Right lobe of liver (tissue), 6 donors: Measurements from ENCODE around the gene MRAP2. TPM values are rescaled to one million over a fixed set of nuclear protein-coding genes. Genes with fewer than 3 reads are reported as not detected.
"Not testable (repeated sequence)": the region's sequence is repeated elsewhere in the genome, so short reads cannot be mapped to it uniquely, and the experiment has no call there.

Source experiments
- ATAC-seq, 4 donors: fragments of 200-7000 bp; cut with Tn5 transposase; one replicate each; pipeline ENCODE4 v1.9.1; 2020; ENCODE audit warnings: mild to moderate bottlenecking in 4 of 4, moderate library complexity in 4 of 4
- DNase-seq, 3 donors: peaks; one replicate each; pipeline ENCODE4 v3.0.0-alpha.2; 2020
- H3K27ac ChIP-seq, 3 donors: fragments of 200-600 bp; one replicate each; pipeline ENCODE4 v1.8.0; 2022
- H3K27me3 ChIP-seq, 2 donors: fragments of 200-600 bp; one replicate each; pipeline ENCODE4 v1.8.0; 2022
- H3K36me3 ChIP-seq, 4 donors: fragments of 200-600 bp; sonication (generic) in 1 of 4; one replicate each; pipeline versions ENCODE4 v1.5.1 to v1.8.0; 2017 to 2022; ENCODE audit warnings: control low read depth in 1 of 4
- H3K4me1 ChIP-seq, 4 donors: fragments of 200-600 bp; sonication (generic) in 1 of 4; one replicate each; pipeline versions ENCODE4 v1.5.1 to v1.8.0; 2017 to 2022; ENCODE audit warnings: control low read depth in 1 of 4
- H3K4me3 ChIP-seq, 3 donors: fragments of 200-600 bp; one replicate each; pipeline ENCODE4 v1.8.0; 2022
- H3K9me3 ChIP-seq, 4 donors: fragments of 200-600 bp; sonication (generic) in 1 of 4; one replicate each; pipeline versions ENCODE4 v1.5.1 to v1.8.0; 2017 to 2022; ENCODE audit warnings: control low read depth in 1 of 4
- CTCF ChIP-seq, 4 donors: fragments of 200-600 bp in 3 of 4; fragments of 450-650 bp in 1 of 4; IDR thresholded peaks; one replicate each; pipeline versions ENCODE4 v1.5.1 to v1.8.0; 2016 to 2022; ENCODE audit warnings: antibody characterized with exemption in 4 of 4, mild to moderate bottlenecking in 2 of 4
- POLR2A ChIP-seq: fragments of 450-650 bp; IDR thresholded peaks from one replicate; pipeline ENCODE4 v1.6.1; 2017; ENCODE audit warnings: antibody characterized with exemption, mild to moderate bottlenecking
- WGBS: methylation state at CpG from one replicate; pipeline ENCODE4 v1.1.6; 2018; ENCODE audit warnings: low coverage, low lambda C conversion rate; ENCODE audit not compliant: insufficient coverage; ENCODE audit errors: missing lambda C conversion rate; 5-methylcytosine and 5-hydroxymethylcytosine counted together
- intact Hi-C, 2 donors: fragments of 100-400 bp; cut with DNase I; formaldehyde crosslinking; loops; one replicate each; pipeline versions ENCODE4 v1.11.2 to v1.14.1; 2022
- total RNA-seq, 6 experiments: library from RNA; depleted of rRNA in 2 of 6; stranded (reverse); fragments of >200 nt in 2 of 6; fragmentation: NEBNext Ultra II Directional in 3 of 6; extraction: Animal tissue kit (Norgen Biotek cat#: 25700) in 3 of 6; gene quantifications; one replicate each; pipeline versions ENCODE4 v1.1.0 to v1.2.4, GENCODE V29; 2016 to 2023
- donor health status: DM: no; HTN: yes; CAD: no.
- donor health status: DM: no; HTN: no; CAD: no.
- donor health status: DM: no; HTN: no; CAD: no.
- donor health status: DM: no; HTN: yes; CAD: no.
- donor health status: DM: no; HTN: yes; CAD: no.

The MRAP2 gene
- total RNA-seq, 6 experiments from 2014 or later: 0.12 to 0.35 (median 0.12) TPM; not detected in 3

- intact Hi-C loops: no loop called here
- H3K27ac ChIP-seq: no peak overlapping the region
- DNase-seq (no peak), ATAC-seq (no peak)
- no peak overlapping the region for H3K4me3 ChIP-seq
- no peaks in the 10 kb centered on the region for H3K36me3 ChIP-seq
- H3K4me1 ChIP-seq: no peaks in the 10 kb centered on the region
- WGBS: 44% methylated on average over 1 of the region's 2 CpGs
- no peaks in the 10 kb centered on the region for H3K27me3 ChIP-seq
- TF ChIP-seq POLR2A: no peak
- TF ChIP-seq CTCF (IDR thresholded peaks at IDR 0.05): no peak
- no peaks in the 10 kb centered on the region for H3K9me3 ChIP-seq
Observed at GRCh38 chr6:84081222-84081621, 47.6 kb downstream of the MRAP2 start.

- Histone ChIP-seq H3K4me1 (no peaks in the 10 kb centered on the region), H3K36me3 (no peaks in the 10 kb centered on the region), H3K4me3 (no peak overlapping the region), H3K27me3 (no peaks in the 10 kb centered on the region), H3K27ac (no peak overlapping the region), H3K9me3 (no peaks in the 10 kb centered on the region)
- ATAC-seq (no peak), DNase-seq (no peak)
- intact Hi-C loops: no loop called here
- TF ChIP-seq POLR2A: no peak
- TF ChIP-seq CTCF (IDR thresholded peaks at IDR 0.05): no peak
- 52% methylated on average over 11 of the region's 11 CpGs for WGBS
Observed at GRCh38 chr6:84082689-84083265, 49.2 kb downstream of the MRAP2 start.

- H3K4me1 ChIP-seq, H3K36me3 ChIP-seq, H3K27me3 ChIP-seq, DNase-seq, ATAC-seq, H3K9me3 ChIP-seq, H3K27ac ChIP-seq, H3K4me3 ChIP-seq, intact Hi-C loops: not testable (repeated sequence)
Observed at GRCh38 chr6:84084705-84085104, 51.1 kb downstream of the MRAP2 start.

GRCh38 chr6:84086056-84086455 lies 52.5 kb downstream of the MRAP2 start:
- Histone ChIP-seq H3K27me3 (no peaks in the 10 kb centered on the region), H3K36me3 (no peaks in the 10 kb centered on the region), H3K4me1 (no peaks in the 10 kb centered on the region), H3K4me3 (no peak overlapping the region), H3K9me3 (no peaks in the 10 kb centered on the region), H3K27ac (no peak overlapping the region)
- ATAC-seq (no peak), DNase-seq (no peak)
- intact Hi-C loops: no loop called here
- 80% methylated on average over 1 of the region's 1 CpG for WGBS
- TF ChIP-seq POLR2A (no peak), CTCF (IDR thresholded peaks at IDR 0.05) (no peak)

GRCh38 chr6:84086545-84087429 lies 53.2 kb downstream of the MRAP2 start:
- TF ChIP-seq POLR2A (no peak), CTCF (IDR thresholded peaks at IDR 0.05) (no peak)
- intact Hi-C loops: no loop called here
- ATAC-seq: no peak
- Histone ChIP-seq H3K4me1 (no peaks in the 10 kb centered on the region), H3K36me3 (no peaks in the 10 kb centered on the region), H3K27me3 (no peaks in the 10 kb centered on the region), H3K9me3 (no peaks in the 10 kb centered on the region), H3K27ac (no peak overlapping the region), H3K4me3 (no peak overlapping the region)
- no peak for DNase-seq
- 26% methylated on average over 6 of the region's 6 CpGs for WGBS
